HEK293 (cell line): ENCODE data around the gene PFN1.

Experiments used
- CTCF ChIA-PET: fragments of 350-600 bp; formaldehyde crosslinking; extraction: SDS; loops from one replicate; lab custom pipeline; 2021; ENCODE audit warnings: antibody characterized with exemption; lab: Yijun Ruan, JAX
- POLR2A ChIA-PET: fragments of 300-600 bp; formaldehyde crosslinking; extraction: SDS; loops from one replicate; lab custom pipeline; 2020; ENCODE audit warnings: antibody characterized with exemption, inconsistent platforms; lab: Yijun Ruan, JAX
- H3K27ac ChIP-seq: fragments of 200-500 bp; sonication (Bioruptor generic); 2 replicates; pipeline ENCODE4 v1.5.1; 2014; ENCODE audit warnings: low read depth, low read length, control low read depth, inconsistent platforms; ENCODE audit errors: extremely low read depth
- H3K36me3 ChIP-seq, 2 experiments: fragments of 200-500 bp in 1 of 2; sonication (Bioruptor generic) in 1 of 2; 1 replicate in 1 of 2; 2 replicates in 1 of 2; pipeline ENCODE4 v1.5.1; 2014 to 2017; ENCODE audit warnings: inconsistent platforms in 2 of 2, low read length in 2 of 2; ENCODE audit not compliant: control insufficient read depth in 2 of 2, insufficient read depth in 1 of 2
- H3K4me1 ChIP-seq: fragments of 200-500 bp; sonication (Bioruptor generic); 2 replicates; pipeline ENCODE4 v1.5.1; 2014; ENCODE audit warnings: mild to moderate bottlenecking, low read length, inconsistent platforms; ENCODE audit not compliant: control insufficient read depth, insufficient read depth
- H3K4me3 ChIP-seq: 2 replicates; pipeline ENCODE4 v1.5.1; 2011; ENCODE audit warnings: low read depth, mild to moderate bottlenecking, control low read depth, low read length, moderate library complexity
- H3K9me3 ChIP-seq: fragments of 200-500 bp; sonication (Bioruptor generic); 2 replicates; pipeline ENCODE4 v1.5.1; 2014; ENCODE audit warnings: low read depth, low read length, inconsistent platforms; ENCODE audit not compliant: control insufficient read depth, insufficient read depth
- BCL11B ChIP-seq: fragments of 450-650 bp; formaldehyde crosslinking; IDR thresholded peaks from 2 replicates; pipeline ENCODE4 v1.5.1; 2016; ENCODE audit warnings: low read depth, missing biosample characterization, missing genetic modification characterization
- GLI2 ChIP-seq: fragments of 450-650 bp; formaldehyde crosslinking; IDR thresholded peaks from 2 replicates; pipeline ENCODE4; 2017; ENCODE audit warnings: missing biosample characterization, missing genetic modification characterization, low read depth, borderline replicate concordance
- IKZF3 ChIP-seq: fragments of 450-650 bp; IDR thresholded peaks from 2 replicates; pipeline ENCODE4 v1.5.0; 2018; ENCODE audit warnings: missing biosample characterization, mild to moderate bottlenecking, missing genetic modification characterization, moderate library complexity
- KLF1 ChIP-seq: fragments of 450-650 bp; formaldehyde crosslinking; IDR thresholded peaks from 2 replicates; pipeline ENCODE4 v1.5.1; 2016; ENCODE audit warnings: missing biosample characterization, missing genetic modification characterization
- KLF17 ChIP-seq: fragments of 450-650 bp; formaldehyde crosslinking; IDR thresholded peaks from 2 replicates; pipeline ENCODE4 v1.5.1; 2016; ENCODE audit warnings: missing biosample characterization, missing genetic modification characterization
- MYNN ChIP-seq: fragments of 450-650 bp; formaldehyde crosslinking; IDR thresholded peaks from 2 replicates; pipeline ENCODE4 v1.5.1; 2016; ENCODE audit warnings: missing biosample characterization, missing genetic modification characterization, borderline replicate concordance
- REPIN1 ChIP-seq: fragments of 450-650 bp; formaldehyde crosslinking; IDR thresholded peaks from 2 replicates; pipeline ENCODE4 v1.5.1; 2017; ENCODE audit warnings: missing biosample characterization, missing genetic modification characterization, low read depth
- SALL2 ChIP-seq: fragments of 450-650 bp; formaldehyde crosslinking; IDR thresholded peaks from 2 replicates; pipeline ENCODE4 v1.5.0; 2017; ENCODE audit warnings: missing biosample characterization, mild to moderate bottlenecking, missing genetic modification characterization, borderline replicate concordance
- SETDB1 ChIP-seq: IDR thresholded peaks from one replicate; pipeline ENCODE4 v1.6.1; 2017; ENCODE audit warnings: mild to moderate bottlenecking, low read length, moderate library complexity, mixed read lengths; ENCODE audit not compliant: insufficient read length
- ZBTB1 ChIP-seq: fragments of 450-650 bp; formaldehyde crosslinking; IDR thresholded peaks from 2 replicates; pipeline ENCODE4 v1.5.1; 2016; ENCODE audit warnings: missing biosample characterization, missing genetic modification characterization
- ZBTB17 ChIP-seq: fragments of 450-650 bp; formaldehyde crosslinking; IDR thresholded peaks from 2 replicates; pipeline ENCODE4 v1.5.1; 2016; ENCODE audit warnings: missing biosample characterization, missing genetic modification characterization
- ZBTB7A ChIP-seq: fragments of 450-650 bp; formaldehyde crosslinking; IDR thresholded peaks from 2 replicates; pipeline ENCODE4 v1.5.1; 2016; ENCODE audit warnings: low read depth, missing biosample characterization, missing genetic modification characterization
- ZNF146 ChIP-seq: fragments of 450-650 bp; formaldehyde crosslinking; IDR thresholded peaks from 2 replicates; pipeline ENCODE4 v1.5.1; 2016; ENCODE audit warnings: missing biosample characterization, missing genetic modification characterization
- ZNF155 ChIP-seq: fragments of 450-650 bp; formaldehyde crosslinking; IDR thresholded peaks from 2 replicates; pipeline ENCODE4 v1.5.1; 2016; ENCODE audit warnings: missing biosample characterization, missing genetic modification characterization
- ZNF223 ChIP-seq: fragments of 450-650 bp; formaldehyde crosslinking; IDR thresholded peaks from 2 replicates; pipeline ENCODE4 v1.5.1; 2016; ENCODE audit warnings: missing biosample characterization, missing genetic modification characterization
- ZNF23 ChIP-seq: fragments of 450-650 bp; formaldehyde crosslinking; IDR thresholded peaks from 2 replicates; pipeline ENCODE4 v1.5.1; 2016; ENCODE audit warnings: missing biosample characterization, missing genetic modification characterization, borderline replicate concordance
- ZNF335 ChIP-seq: fragments of 450-650 bp; formaldehyde crosslinking; conservative IDR thresholded peaks from 2 replicates; pipeline ENCODE4 v1.5.1; 2016; ENCODE audit warnings: missing biosample characterization, missing genetic modification characterization
- ZNF394 ChIP-seq: fragments of 450-650 bp; formaldehyde crosslinking; IDR thresholded peaks from 2 replicates; pipeline ENCODE4 v1.5.1; 2016; ENCODE audit warnings: missing biosample characterization, missing genetic modification characterization, mild to moderate bottlenecking, moderate library complexity, borderline replicate concordance
- ZNF473 ChIP-seq: fragments of 450-650 bp; formaldehyde crosslinking; IDR thresholded peaks from 2 replicates; pipeline ENCODE4 v1.5.1; 2017; ENCODE audit warnings: missing biosample characterization, missing genetic modification characterization
- ZNF580 ChIP-seq: fragments of 450-650 bp; formaldehyde crosslinking; IDR thresholded peaks from 2 replicates; pipeline ENCODE4 v1.5.1; 2016; ENCODE audit warnings: missing biosample characterization, missing genetic modification characterization
- ZNF585B ChIP-seq: fragments of 450-650 bp; formaldehyde crosslinking; IDR thresholded peaks from 2 replicates; pipeline ENCODE4 v1.5.1; 2016; ENCODE audit warnings: missing biosample characterization, missing genetic modification characterization
- ZNF596 ChIP-seq: fragments of 450-650 bp; IDR thresholded peaks from 2 replicates; pipeline ENCODE4 v1.5.0; 2018; ENCODE audit warnings: missing biosample characterization, mild to moderate bottlenecking, missing genetic modification characterization, moderate library complexity
- ZNF600 ChIP-seq: fragments of 450-650 bp; formaldehyde crosslinking; IDR thresholded peaks from 2 replicates; pipeline ENCODE4 v1.5.1; 2016; ENCODE audit warnings: missing biosample characterization, missing genetic modification characterization
- ZNF629 ChIP-seq: fragments of 450-650 bp; formaldehyde crosslinking; IDR thresholded peaks from 2 replicates; pipeline ENCODE4 v1.5.1; 2017; ENCODE audit warnings: missing biosample characterization, missing genetic modification characterization
- ZNF677 ChIP-seq: fragments of 450-650 bp; IDR thresholded peaks from 2 replicates; pipeline ENCODE4 v1.5.0; 2018; ENCODE audit warnings: missing biosample characterization, mild to moderate bottlenecking, missing genetic modification characterization, moderate library complexity
- ZNF776 ChIP-seq: fragments of 450-650 bp; formaldehyde crosslinking; IDR thresholded peaks from 2 replicates; pipeline ENCODE4 v1.5.0; 2017; ENCODE audit warnings: missing biosample characterization, missing genetic modification characterization, borderline replicate concordance
- ZNF777 ChIP-seq: fragments of 450-650 bp; formaldehyde crosslinking; IDR thresholded peaks from 2 replicates; pipeline ENCODE4 v1.5.1; 2017; ENCODE audit warnings: missing biosample characterization, missing genetic modification characterization, borderline replicate concordance
- TF ChIP-seq, protein P1 (sequence below): fragments of 450-650 bp; formaldehyde crosslinking; IDR thresholded peaks from 2 replicates; pipeline ENCODE4 v1.5.1; 2017; ENCODE audit warnings: missing biosample characterization, missing genetic modification characterization
- TF ChIP-seq, protein P2 (sequence below): fragments of 450-650 bp; formaldehyde crosslinking; optimal IDR thresholded peaks from 2 replicates; pipeline ENCODE3; 2016; ENCODE audit warnings: missing biosample characterization, mild to moderate bottlenecking, missing genetic modification characterization

Gene PFN1

GRCh38 chr17:4933646-4934045 lies 14.7 kb downstream of the PFN1 start:
- no peak overlapping the region for H3K4me3 ChIP-seq
- TF ChIP-seq ZNF155 (tag by site-specific recombination) = no peak
- TF ChIP-seq SETDB1 = no peak
- no peak for TF ChIP-seq ZNF629
- no peak for TF ChIP-seq KLF17 (tag by site-specific recombination)
- TF ChIP-seq SALL2 (tag by site-specific recombination) = no peak
- no peak for TF ChIP-seq ZNF23 (tag by site-specific recombination)
- no peak for TF ChIP-seq ZNF473 (tag by site-specific recombination)
- TF ChIP-seq ZBTB7A (tag by site-specific recombination) = no peak
- TF ChIP-seq, protein P1, sequence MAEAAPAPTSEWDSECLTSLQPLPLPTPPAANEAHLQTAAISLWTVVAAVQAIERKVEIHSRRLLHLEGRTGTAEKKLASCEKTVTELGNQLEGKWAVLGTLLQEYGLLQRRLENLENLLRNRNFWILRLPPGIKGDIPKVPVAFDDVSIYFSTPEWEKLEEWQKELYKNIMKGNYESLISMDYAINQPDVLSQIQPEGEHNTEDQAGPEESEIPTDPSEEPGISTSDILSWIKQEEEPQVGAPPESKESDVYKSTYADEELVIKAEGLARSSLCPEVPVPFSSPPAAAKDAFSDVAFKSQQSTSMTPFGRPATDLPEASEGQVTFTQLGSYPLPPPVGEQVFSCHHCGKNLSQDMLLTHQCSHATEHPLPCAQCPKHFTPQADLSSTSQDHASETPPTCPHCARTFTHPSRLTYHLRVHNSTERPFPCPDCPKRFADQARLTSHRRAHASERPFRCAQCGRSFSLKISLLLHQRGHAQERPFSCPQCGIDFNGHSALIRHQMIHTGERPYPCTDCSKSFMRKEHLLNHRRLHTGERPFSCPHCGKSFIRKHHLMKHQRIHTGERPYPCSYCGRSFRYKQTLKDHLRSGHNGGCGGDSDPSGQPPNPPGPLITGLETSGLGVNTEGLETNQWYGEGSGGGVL (tag by site-specific recombination) = no peak
- TF ChIP-seq ZNF335 (tag by site-specific recombination) = no peak
- no peak for TF ChIP-seq ZNF776 (tag by site-specific recombination)
- TF ChIP-seq GLI2 (tag by site-specific recombination) = no peak
- no peak for TF ChIP-seq ZBTB17 (tag by site-specific recombination)
- TF ChIP-seq KLF1 = no peak
- TF ChIP-seq, protein P2, sequence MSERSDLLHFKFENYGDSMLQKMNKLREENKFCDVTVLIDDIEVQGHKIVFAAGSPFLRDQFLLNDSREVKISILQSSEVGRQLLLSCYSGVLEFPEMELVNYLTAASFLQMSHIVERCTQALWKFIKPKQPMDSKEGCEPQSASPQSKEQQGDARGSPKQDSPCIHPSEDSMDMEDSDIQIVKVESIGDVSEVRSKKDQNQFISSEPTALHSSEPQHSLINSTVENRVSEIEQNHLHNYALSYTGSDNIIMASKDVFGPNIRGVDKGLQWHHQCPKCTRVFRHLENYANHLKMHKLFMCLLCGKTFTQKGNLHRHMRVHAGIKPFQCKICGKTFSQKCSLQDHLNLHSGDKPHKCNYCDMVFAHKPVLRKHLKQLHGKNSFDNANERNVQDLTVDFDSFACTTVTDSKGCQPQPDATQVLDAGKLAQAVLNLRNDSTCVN (tag by site-specific recombination) = no peak
- TF ChIP-seq ZNF600 (tag by site-specific recombination) = no peak
- no peak for TF ChIP-seq IKZF3 (tag by site-specific recombination)
- TF ChIP-seq, all 188 proteins: peak for 0
- ChIA-PET CTCF (interaction anchor here (0.6 to 1.6 kb wide), 4 partner anchors 22 to 201 kb away, joined by 3 to 7 read pairs (median 4); no protein-coding TSS in a partner anchor), POLR2A (interaction anchor here (0.8 to 1.7 kb wide), 7 partner anchors 10 to 33 kb away, joined by 4 to 9 read pairs (median 7); partner anchors contain the start of genes PFN1 and SPAG7)
- Histone ChIP-seq H3K9me3 (no peaks in the 10 kb centered on the region), H3K36me3 (peaks cover 14 to 57% of the 10 kb centered on the region in 2 experiments), H3K27ac (no peak overlapping the region), H3K4me1 (peaks cover 2% of the 10 kb centered on the region)

DNA sequence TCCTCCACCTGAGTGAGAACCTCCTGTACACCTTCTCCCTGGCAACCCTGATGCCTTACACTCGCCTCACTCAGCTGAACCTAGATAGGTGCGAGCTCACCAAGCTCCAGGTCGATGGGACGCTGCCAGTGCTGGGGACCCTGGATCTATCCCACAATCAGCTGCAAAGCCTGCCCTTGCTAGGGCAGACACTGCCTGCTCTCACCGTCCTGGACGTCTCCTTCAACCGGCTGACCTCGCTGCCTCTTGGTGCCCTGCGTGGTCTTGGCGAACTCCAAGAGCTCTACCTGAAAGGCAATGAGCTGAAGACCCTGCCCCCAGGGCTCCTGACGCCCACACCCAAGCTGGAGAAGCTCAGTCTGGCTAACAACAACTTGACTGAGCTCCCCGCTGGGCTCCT lies 15.6 kb downstream of the PFN1 start:
- CTCF ChIA-PET = no interaction called here
- no peaks in the 10 kb centered on the region for H3K9me3 ChIP-seq
- no peaks in the 10 kb centered on the region; the same call in 1 of the 2 replicates for H3K4me1 ChIP-seq
- no peak overlapping the region for H3K4me3 ChIP-seq
- H3K27ac ChIP-seq = no peak overlapping the region
- POLR2A ChIA-PET = interaction anchor here (0.7 to 1.6 kb wide), 4 partner anchors 11 to 94 kb away, joined by 3 to 8 read pairs (median 4); partner anchors contain the start of genes PFN1 and SPAG7
- no peak for TF ChIP-seq ZNF223
- no peak for TF ChIP-seq MYNN (tag by site-specific recombination)
- TF ChIP-seq ZNF146 (tag by site-specific recombination) = no peak
- no peak for TF ChIP-seq ZNF394 (tag by site-specific recombination)
- no peak for TF ChIP-seq REPIN1 (tag by site-specific recombination)
- no peak for TF ChIP-seq BCL11B
- TF ChIP-seq ZNF580 (tag by site-specific recombination) = no peak
- TF ChIP-seq ZBTB1 (tag by site-specific recombination) = no peak
- no peak for TF ChIP-seq ZNF596 (tag by site-specific recombination)
- no peak for TF ChIP-seq ZNF23 (tag by site-specific recombination)
- no peak for TF ChIP-seq ZNF585B (tag by site-specific recombination)
- TF ChIP-seq ZNF677 (tag by site-specific recombination) = no peak
- TF ChIP-seq ZNF777 (tag by site-specific recombination) = no peak
- peaks cover 14 to 48% of the 10 kb centered on the region in 2 experiments for H3K36me3 ChIP-seq
